MV-4-11 (cell line): ENCODE measurements around the gene ZNF544.

Experiments
- DNase-seq: peaks from one replicate; lab custom pipeline; 2025; lab: John Stamatoyannopoulos, UW

ZNF544 gene

DNA sequence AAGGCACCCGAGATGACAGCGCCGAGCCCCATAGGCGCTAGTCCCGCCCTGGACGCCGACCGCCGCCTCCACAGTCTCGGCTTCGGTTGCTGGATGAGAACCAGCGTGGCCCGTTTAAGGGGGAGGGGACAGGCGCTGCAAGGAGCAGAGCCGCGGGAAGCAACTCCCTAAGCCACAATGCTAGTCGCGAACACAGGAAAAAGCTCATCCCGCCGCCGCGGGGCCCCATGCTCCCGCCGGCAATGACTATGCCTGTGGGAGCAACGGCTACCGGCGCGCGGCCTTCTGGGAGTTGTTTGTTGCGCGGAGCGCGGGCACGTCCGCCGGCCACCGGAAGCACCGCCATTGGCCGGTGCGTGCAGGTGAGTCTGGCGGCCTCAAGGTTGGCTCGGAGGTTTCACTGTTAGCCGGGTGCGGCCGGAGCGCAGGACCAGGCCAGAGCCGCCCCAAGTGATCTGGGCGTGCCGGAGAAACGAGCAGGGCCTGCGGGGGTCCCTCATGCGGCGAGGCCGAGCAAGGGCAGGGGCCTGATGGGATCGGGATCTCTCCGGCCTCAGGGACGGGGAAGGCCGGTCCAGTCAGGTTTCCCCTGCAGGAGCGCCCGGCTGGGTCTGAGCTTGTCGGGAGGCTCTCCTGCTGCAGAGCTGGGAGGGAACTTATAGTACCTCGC, at the start of gene ZNF544:
ZNF544 (plus strand) TSS at position 330 of the 670 bp plus-strand sequence. CDS start 15,110 bp downstream, outside the sequence.
- peak; percentile 67 for DNase-seq

DNA sequence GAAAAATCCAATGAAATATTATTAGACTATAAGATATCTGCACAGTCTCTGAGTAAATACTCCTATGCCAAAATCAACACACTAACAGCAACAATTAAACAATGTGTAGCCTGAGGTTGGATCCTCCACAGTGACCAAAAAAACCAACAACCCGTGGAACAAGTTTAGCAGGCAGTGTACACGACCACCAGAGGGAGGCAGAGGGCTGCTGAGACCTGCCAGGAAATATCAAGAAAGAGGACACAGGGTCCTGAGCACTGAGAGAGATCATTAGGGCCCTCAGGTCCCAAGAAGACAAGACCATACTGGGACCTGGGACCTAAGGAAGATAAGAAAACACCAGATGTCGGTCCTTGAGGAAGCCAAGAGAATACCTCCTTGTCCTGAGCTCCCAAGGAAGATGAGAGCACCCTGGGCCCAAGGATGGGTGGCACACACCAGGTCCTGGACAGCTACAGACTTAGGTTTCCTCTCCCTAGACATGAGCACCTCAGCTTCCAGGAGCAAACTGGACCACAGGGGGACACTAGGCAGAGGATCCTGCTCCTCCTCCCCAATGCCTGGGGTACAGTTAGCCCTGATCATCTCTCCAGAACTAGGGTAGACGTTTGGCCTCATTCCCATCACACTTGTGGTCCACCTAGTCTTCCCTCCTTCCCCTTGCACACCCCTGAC, 46.7 kb upstream of the ZNF544 start:
- DNase-seq, result peak; percentile 82

DNA sequence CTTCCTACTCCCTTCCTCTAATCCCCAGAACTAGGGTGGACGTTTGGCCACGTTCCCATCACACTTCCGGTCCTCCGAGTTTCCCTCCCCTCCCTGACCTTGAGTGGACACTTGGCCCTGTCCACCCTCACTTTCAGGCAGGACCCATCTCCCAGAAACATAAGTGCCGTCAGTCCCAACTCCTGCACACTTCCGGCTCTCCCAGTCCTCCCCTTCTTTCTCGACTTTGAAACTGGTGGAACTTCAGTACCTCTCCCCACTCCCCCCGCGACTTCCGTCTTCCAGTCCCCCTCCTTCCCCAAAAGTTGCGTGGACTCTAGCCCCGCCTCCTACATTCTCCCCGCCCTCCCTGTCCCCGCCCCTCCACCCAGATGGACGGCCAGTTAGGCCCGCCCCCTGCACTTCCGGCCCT, 46.1 kb upstream of the ZNF544 start:
- peak; percentile 92 for DNase-seq

DNA sequence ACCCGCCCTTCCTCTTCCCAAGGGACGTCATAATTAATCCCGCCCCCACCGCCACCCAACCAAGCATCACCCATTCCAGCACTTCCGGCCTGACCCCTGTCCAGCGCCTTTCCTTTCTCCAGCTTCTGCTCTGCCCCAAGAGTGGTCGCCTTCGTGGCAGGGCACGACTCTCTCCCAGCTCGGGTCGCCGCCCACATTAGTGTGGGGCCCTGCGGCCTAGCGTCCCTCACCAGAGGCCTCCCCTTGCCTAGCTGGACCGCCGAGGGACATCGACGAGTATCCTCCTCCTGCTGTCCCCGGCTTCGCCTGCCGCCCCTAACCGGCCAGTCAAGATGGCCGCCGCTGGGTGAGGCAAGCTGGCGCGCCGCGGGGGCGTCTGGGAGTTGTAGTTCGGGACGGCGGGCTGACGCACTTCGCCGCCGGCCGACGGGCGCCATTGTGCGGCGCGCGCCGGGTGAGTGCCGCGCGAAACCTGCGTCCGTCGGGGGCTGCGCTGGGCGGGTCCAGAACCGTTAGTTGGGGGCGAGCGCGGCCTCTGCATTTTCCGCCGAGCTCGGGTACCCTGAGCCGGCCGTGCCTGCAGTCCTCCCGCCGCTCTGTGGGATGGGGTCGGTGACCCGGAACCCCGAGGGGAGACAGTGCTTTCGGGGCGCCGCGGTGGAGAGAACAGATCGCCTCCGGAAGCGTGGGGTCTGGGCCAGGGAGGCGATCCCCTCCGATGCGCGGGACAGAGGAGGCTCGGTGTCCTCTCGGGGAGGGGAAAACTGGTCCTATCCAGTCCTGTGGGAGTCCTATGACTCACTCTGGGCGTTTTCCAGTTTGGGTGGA, 45.5 kb upstream of the ZNF544 start, which contains the start of gene ZNF274:
ZNF274 (plus strand) TSS at position 73 of the 828 bp plus-strand sequence. CDS start 905 bp downstream, outside the sequence.
- peak; percentile 90 for DNase-seq

DNA sequence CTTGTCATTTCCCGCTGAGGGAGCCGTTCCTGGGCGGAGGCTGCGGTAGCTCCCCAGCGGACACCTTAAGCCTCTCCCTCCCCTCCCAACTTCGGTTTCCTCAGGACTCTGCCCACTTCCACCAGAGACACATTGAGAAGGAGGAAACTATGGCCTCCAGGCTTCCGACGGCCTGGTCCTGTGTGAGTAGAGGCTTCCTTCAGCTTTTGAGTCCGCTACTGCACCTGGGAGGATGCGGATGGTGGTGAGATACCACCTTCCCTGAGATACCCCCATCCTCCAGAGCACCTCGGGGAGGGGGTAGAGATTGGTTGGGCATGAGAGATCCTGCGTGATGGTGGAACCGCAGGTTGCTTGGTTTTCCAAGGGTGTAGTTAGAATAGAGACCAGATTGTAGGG, 44.9 kb upstream of the ZNF544 start:
- peak; percentile 88 for DNase-seq

DNA sequence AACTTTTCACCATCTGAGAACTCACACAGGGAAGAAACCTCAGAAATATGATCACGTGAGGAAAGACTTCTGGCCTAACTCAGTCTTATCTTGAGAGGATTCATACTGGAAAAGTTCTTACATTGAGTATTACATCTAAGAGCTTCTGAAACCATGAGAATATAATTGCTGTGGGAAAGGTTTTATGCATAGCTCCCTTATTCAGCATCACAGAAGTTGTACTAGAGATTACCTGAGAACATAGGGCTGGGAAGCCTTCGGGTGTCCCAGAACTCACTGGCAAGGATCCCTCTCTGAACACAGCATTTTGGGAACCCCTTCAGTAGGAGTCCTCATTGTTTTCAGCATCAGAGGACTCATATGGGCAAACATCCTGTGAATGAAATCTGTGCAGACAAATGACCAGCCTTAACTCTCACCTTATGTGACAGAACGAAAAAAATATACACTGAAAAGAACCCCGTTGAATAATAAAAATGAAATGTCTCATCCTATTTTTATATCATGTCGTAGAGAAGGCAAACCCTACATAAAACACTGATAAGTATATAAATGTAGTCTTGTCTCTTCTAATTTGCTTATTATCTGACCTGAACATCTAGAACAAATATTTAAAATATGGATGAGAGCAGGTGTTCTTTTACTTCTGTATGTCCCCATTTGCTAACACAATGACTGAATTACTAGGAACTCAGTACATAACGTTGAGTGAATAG, 31.7 kb upstream of the ZNF544 start:
- DNase-seq, result peak; percentile 70

DNA sequence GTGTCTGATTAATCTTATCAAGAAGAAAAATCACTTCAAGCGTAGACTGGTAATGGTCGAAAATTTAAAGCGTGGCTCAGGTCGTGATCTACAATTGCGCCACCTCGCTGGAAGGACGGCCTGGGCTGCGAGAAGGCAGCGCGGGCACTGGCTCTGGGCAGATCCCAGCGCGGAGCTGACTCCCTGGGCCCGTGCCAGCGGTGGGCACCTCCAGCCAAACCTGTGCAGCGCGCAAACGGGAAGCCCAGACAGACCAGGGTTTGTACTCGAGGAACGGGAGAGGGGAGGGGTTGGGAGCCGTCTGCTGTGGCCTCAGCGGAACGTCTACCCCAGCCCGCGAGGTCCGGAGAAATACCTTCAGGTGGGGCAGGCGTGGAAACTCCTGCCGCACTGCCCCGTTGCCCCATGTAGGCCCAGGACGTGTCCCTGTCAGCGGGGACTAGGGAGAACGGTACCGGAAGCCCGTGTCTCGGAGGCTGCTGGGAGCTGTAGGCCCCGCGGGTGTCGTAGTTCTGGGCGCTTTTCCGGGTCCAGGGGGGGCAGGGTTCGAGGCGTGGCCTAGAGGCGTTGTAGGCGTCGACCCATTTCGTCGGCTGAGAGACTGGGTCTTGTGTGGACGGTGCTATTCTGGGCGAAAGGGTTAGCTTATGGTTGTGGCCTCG, 24.8 kb upstream of the ZNF544 start:
- no peak for DNase-seq

DNA sequence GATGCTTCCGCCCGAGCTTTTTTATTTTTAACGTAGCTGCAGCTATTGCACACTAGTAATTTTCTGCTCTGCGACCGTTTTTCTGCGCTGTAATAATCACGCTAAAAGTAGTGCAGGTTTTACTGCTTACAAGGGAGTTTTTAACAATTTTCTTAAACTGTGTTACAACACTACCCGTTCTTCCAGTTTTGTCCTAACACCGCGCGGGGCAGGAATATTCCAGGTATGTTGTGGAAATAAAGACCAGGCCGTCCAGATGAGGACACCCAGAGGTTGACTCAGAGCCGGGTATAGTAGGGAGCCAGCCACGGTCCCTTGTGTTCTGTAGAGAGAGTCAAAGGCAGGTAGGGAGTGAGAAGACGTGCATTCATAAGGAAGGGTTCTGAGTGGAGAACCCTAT, 24.1 kb upstream of the ZNF544 start:
- no peak for DNase-seq

DNA sequence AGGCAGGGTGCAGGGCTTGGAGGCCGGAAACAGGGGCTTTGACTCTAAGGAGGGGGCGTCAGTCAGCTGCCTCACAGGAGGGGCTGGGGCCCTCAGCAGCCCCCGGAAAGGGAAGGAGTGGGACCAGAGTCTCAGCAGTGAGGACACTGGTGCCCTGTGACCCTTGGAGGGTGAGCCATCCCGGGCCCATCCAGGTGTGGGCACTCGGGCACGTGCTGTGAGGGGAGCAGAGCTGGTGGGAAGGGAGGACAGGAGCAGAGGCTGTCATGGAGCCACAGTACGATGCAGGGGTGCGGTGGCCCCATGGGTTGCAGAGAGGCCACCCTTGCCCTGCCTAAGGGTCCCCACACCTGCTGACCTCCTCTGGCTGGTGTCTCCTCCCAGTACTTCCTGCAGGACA, 19.1 kb upstream of the ZNF544 start:
- DNase-seq, result no peak

DNA sequence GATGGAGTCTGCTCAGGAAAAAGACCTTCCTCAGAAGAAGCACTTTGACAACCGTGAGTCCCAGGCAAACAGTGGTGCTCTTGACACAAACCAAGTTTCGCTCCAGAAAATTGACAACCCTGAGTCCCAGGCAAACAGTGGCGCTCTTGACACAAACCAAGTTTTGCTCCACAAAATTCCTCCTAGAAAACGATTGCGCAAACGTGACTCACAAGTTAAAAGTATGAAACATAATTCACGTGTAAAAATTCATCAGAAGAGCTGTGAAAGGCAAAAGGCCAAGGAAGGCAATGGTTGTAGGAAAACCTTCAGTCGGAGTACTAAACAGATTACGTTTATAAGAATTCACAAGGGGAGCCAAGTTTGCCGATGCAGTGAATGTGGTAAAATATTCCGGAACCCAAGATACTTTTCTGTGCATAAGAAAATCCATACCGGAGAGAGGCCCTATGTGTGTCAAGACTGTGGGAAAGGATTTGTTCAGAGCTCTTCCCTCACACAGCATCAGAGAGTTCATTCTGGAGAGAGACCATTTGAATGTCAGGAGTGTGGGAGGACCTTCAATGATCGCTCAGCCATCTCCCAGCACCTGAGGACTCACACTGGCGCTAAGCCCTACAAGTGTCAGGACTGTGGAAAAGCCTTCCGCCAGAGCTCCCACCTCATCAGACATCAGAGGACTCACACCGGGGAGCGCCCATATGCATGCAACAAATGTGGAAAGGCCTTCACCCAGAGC, 16.2 kb upstream of the ZNF544 start:
- DNase-seq, result peak; percentile 16

DNA sequence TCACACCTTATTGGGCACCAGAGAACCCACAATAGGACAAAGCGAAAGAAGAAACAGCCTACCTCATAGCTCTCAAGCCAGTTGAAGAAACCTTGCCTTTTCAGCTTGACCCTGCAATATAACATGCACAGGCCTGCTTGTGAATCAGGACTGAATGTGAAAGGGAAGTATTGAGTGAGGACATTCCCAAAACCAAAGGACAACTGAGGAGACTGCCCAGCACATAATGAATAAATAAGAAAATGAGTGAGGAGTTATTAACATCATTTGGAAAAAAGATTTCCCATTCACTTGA, 15.7 kb upstream of the ZNF544 start:
- DNase-seq, result no peak

DNA sequence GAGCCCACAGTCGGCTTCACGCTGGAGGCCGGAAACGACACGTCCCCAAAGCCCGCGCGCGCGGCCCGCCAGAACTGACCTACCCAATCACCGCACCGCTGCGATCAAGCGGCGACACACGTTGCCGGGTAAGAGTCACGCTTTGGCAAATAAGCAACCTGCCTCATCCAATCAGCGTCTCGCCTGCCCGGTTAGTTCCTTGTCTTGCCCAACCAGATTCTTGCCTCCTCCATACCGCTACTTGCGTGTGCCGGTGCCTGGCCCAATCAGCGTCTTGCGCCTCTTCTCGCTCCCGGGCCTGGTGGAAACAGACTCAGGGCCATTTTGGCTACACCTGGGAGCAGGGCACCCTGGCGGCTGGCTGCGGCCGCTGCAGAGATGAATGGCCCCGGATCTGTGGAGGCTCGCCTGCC, 11.6 kb upstream of the ZNF544 start:
- DNase-seq, result no peak

DNA sequence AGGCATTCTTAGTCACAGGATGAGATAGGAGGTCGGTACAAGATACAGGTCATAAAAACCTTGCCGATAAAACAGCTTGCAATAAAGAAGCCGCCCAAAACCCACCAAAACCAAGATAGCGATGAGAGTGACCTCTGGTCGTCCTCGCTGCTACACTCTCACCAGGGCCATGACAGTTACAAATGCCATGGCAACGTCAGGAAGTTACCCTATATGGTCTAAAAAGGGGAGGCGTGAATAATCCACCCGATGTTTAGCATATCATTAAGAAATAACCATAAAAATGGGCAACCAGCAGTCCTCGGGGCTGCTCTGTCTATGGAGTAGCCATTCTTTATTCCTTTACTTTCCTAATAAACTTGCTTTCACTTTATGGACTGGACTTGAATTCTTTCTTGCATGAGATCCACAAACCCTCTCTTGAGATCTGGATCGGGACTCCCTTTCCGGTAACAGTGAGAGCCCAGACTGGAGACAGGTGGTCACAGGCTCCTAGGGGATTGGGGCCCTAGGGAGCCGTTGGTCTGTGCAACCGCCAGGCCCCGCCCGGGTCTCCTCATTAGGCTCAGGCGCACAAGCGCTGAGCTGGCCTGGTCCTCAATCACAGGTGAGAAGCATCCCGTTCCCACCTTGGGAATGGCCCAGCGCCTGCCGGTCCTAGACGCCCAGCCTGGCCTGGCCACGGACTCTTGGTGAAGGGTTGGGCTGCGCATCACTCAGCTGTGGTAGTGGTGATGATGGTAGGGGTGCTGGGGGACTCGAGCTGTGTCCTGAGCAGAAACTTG, 10.9 kb upstream of the ZNF544 start:
- DNase-seq, result no peak

DNA sequence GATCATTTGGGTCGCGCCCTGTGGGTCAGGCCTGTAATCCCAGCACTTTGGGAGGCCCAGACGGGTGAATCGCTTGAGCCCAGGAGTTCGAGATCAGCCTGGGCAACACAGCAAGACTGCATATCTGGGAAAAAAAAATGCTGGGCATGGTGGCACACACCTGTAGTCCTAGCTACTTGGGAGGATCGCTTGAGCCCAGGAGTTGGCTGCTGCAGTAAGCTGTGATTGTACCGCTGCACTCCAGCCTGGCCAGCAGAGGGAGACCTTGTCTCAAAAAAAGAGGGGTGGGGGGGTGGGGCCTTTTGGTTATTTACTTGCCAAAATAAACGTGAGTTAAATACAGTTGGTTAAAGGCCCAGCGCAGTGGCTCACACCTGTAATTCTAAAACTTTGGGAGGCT, 9.8 kb upstream of the ZNF544 start:
- DNase-seq, result no peak

DNA sequence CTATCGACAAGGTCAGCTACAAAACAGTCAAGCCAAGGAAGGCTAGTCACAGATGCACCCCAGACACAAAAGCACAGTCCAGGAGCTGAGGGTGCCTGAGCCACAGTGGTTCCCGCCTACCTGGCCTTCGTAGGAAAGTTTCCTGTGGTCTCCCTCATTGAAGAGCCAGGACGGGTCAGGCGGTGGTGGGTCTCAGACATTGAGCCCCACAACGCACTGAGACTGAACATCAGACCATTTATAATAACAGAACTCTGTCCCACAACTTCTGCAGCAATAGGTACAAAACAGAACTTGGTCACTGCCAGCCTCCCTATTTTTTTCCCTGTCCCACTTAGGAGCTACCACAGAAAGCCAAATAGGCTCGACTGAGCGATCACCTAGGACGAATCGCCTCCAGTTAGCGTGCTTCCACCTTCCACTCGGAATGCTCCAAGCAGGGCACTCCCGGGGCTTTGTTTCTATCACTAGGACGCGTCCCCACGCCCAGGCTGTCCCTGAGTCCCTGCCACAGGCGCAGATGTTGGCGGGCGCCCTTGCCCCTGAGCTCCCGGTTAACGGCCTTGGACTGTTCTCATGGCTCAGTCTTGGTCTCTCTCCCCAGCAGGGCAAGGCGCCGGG, 640 bp upstream of the ZNF544 start:
- DNase-seq, result no peak

DNA sequence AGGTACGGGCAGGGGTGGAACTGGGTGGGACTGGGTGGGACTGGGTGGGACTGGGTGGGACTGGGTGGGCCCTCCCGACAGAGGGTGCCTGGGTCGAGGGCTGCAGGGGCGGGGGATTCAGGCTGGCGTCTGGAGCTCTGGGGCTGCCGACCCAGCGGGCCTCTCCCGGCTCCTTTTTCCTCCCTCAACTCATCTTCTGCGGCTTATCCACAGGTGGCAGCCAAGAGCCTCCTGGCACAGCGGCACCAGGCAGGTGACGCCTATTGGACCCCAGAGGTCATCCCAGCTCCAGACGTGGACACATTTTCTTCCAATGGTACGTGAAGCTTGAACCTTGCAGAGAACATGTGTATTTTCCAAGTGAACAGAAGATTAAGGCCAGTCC, 533 bp downstream of the ZNF544 start:
- DNase-seq, result no peak

DNA sequence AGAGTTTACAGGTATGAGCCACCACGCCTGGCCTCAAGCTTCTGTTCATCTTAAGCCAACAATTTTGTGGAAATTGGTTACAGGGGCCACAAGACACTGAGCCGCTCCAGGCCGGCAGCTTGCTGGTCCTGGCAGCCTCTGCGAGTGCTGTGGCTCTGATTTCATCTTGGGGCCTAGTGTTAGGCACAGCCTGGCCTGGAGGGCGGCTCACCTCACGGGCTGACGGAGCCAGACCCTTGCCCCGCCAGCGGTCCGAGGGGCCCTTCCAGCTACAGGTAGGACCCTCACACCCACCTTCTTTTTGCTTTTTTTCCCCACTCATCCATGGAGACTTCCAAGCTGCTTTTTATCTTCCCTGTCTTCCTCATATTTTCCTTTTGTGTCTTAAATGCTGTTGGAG, 8.6 kb downstream of the ZNF544 start:
- no peak for DNase-seq

DNA sequence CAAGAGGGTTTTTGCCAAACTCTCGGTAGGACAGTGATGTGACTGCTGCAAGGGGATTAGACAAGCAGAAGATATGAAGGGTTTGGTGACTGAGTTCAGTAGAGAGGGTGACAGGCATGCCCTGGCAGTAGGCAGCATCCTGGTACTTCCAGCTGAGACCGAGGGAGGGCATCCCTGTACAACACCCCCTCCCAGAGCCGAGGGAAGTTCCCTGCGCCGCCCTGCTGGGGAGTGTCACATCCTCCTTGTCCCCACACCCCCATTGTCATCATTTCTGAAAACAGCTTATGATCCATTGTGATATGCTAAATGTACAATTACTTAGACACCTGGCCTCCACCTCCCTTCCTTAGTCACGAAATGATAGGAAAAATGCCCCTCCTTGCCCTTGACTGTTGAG, 14.6 kb downstream of the ZNF544 start:
- no peak for DNase-seq

DNA sequence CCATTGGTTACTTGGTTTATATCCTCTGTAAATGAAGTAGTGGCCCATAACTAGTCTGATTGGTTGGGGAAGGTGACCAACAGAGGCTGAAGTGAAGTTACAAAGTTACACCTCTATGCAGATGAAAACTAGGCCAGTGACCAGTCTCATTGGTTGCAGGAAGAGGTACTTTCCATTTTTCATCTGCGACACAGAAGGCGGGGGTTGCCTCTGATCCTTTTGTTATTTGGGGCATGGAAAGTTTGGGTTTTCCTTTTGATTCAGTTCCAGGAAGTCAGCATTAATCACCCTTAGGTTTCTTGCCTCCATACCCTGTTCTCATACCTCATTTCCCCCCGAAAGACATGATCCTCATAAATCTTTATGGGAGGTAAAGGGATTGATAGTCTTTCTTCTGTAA, 20.2 kb downstream of the ZNF544 start:
- no peak for DNase-seq
